CD14-positive monocyte (primary cell): Measurements from ENCODE around the gene KMT2C. TPM values are rescaled to one million over a fixed set of nuclear protein-coding genes. Genes with fewer than 3 reads are reported as not detected.

Experiments
- DNase-seq, 3 donors: peaks; one replicate each; pipeline ENCODE4 v3.0.0-alpha.2; 2011 to 2022
- H2AFZ ChIP-seq: 2 replicates; pipeline ENCODE4 v1.6.0; 2012; ENCODE audit warnings: mild to moderate bottlenecking, low read depth, low read length, inconsistent platforms; ENCODE audit not compliant: insufficient read depth, poor library complexity, severe bottlenecking
- H3K27ac ChIP-seq, 2 donors: 1 replicate in 1 of 2; 2 replicates in 1 of 2; pipeline ENCODE4 v1.5.1; 2012 to 2013; ENCODE audit warnings: low read length in 2 of 2, control low read depth in 1 of 2, inconsistent platforms in 1 of 2, low read depth in 1 of 2, mild to moderate bottlenecking in 1 of 2
- H3K27me3 ChIP-seq, 2 donors: one replicate each; pipeline versions ENCODE4 v1.6.0 to v1.6.1; 2011 to 2013; ENCODE audit warnings: low read length in 2 of 2; ENCODE audit not compliant: control insufficient read depth in 2 of 2, insufficient read depth in 2 of 2
- H3K36me3 ChIP-seq, 2 donors: replicated peaks in 1 of 2; 1 replicate in 1 of 2; 2 replicates in 1 of 2; pipeline versions ENCODE4 v1.5.1 to v1.6.1; 2012 to 2013; ENCODE audit warnings: low read length in 2 of 2, control low read depth in 1 of 2, inconsistent platforms in 1 of 2, mild to moderate bottlenecking in 1 of 2; ENCODE audit not compliant: insufficient read depth in 2 of 2, control insufficient read depth in 1 of 2
- H3K4me1 ChIP-seq, 2 donors: 1 replicate in 1 of 2; 2 replicates in 1 of 2; pipeline versions ENCODE4 v1.5.1 to v1.6.1; 2012 to 2013; ENCODE audit warnings: low read length in 2 of 2, control low read depth in 1 of 2, inconsistent platforms in 1 of 2, mild to moderate bottlenecking in 1 of 2, moderate library complexity in 1 of 2; ENCODE audit not compliant: insufficient read depth in 2 of 2, control insufficient read depth in 1 of 2
- H3K4me2 ChIP-seq: replicated peaks from 2 replicates; pipeline ENCODE3; 2012; ENCODE audit warnings: low read length, moderate library complexity, mild to moderate bottlenecking; ENCODE audit not compliant: poor library complexity, severe bottlenecking; ENCODE audit errors: extremely low read depth
- H3K4me3 ChIP-seq, 3 experiments: fragments of 200-600 bp in 1 of 3; sonication (generic) in 1 of 3; replicated peaks in 1 of 3; 1 replicate in 2 of 3; 2 replicates in 1 of 3; pipeline ENCODE4 v1.5.1; 2011 to 2013; ENCODE audit warnings: low read length in 3 of 3, mild to moderate bottlenecking in 3 of 3, control low read depth in 2 of 3, low read depth in 2 of 3, inconsistent platforms in 1 of 3, moderate library complexity in 1 of 3
- H3K79me2 ChIP-seq: 2 replicates; pipeline ENCODE4 v1.6.0; 2012; ENCODE audit warnings: mild to moderate bottlenecking, control low read depth, inconsistent platforms, low read length, moderate library complexity; ENCODE audit not compliant: insufficient read depth
- H3K9ac ChIP-seq: 2 replicates; pipeline ENCODE4 v1.6.0; 2017; ENCODE audit warnings: low read length, mild to moderate bottlenecking; ENCODE audit not compliant: insufficient read depth, poor library complexity, severe bottlenecking
- H3K9me3 ChIP-seq, 2 donors: replicated peaks in 1 of 2; 1 replicate in 1 of 2; 2 replicates in 1 of 2; pipeline versions ENCODE4 v1.5.1 to v1.6.1; 2012 to 2013; ENCODE audit warnings: low read length in 2 of 2, control low read depth in 1 of 2; ENCODE audit not compliant: control insufficient read depth in 1 of 2, insufficient read depth in 1 of 2
- H4K20me1 ChIP-seq: 2 replicates; pipeline ENCODE4 v1.6.0; 2012; ENCODE audit warnings: mild to moderate bottlenecking, low read length, control low read depth, moderate library complexity; ENCODE audit not compliant: insufficient read depth
- H3K27ac Mint-ChIP-seq, 7 donors: one replicate each; pipeline ENCODE4 v1.8.0; 2020; ENCODE audit warnings: mild to moderate bottlenecking in 7 of 7, mixed read lengths in 7 of 7, moderate library complexity in 6 of 7, inconsistent platforms in 2 of 7
- H3K27me3 Mint-ChIP-seq, 3 donors: one replicate each; pipeline ENCODE4 v1.8.0; 2021 to 2022; ENCODE audit warnings: low read depth in 3 of 3, mild to moderate bottlenecking in 3 of 3, mixed read lengths in 3 of 3, moderate library complexity in 3 of 3, inconsistent platforms in 1 of 3
- H3K36me3 Mint-ChIP-seq, 2 donors: one replicate each; pipeline ENCODE4 v1.8.0; 2020; ENCODE audit warnings: mixed read lengths in 2 of 2, inconsistent platforms in 1 of 2, mild to moderate bottlenecking in 1 of 2
- H3K4me1 Mint-ChIP-seq: one replicate; pipeline ENCODE4 v1.8.0; 2020; ENCODE audit warnings: mild to moderate bottlenecking, mixed read lengths
- H3K4me3 Mint-ChIP-seq, 2 donors: one replicate each; pipeline ENCODE4 v1.8.0; 2020; ENCODE audit warnings: mild to moderate bottlenecking in 2 of 2, mixed read lengths in 2 of 2, moderate library complexity in 1 of 2
- H3K9me3 Mint-ChIP-seq, 7 donors: one replicate each; pipeline ENCODE4 v1.8.0; 2020 to 2022; ENCODE audit warnings: mixed read lengths in 7 of 7, mild to moderate bottlenecking in 6 of 7, moderate library complexity in 6 of 7, inconsistent platforms in 2 of 7
- CTCF ChIP-seq: fragments of 200-600 bp; IDR thresholded peaks from one replicate; pipeline ENCODE4 v1.8.0; 2022; ENCODE audit warnings: antibody characterized with exemption, mild to moderate bottlenecking
- WGBS: methylation state at CpG from one replicate; pipeline ENCODE4 v1.1.5; 2013; ENCODE audit warnings: missing lambda C conversion rate; ENCODE audit not compliant: insufficient coverage; 5-methylcytosine and 5-hydroxymethylcytosine counted together
- intact Hi-C, 2 donors: fragments of 100-400 bp; cut with micrococcal nuclease; formaldehyde crosslinking; loops; one replicate each; pipeline versions ENCODE4 v1.15.0 to v1.15.1; 2023
- polyA plus RNA-seq, 3 donors: library from polyadenylated mRNA; depleted of rRNA in 1 of 3; unstranded in 2 of 3; stranded (reverse) in 1 of 3; fragments of 300-500 nt in 2 of 3; fragments of >200 nt in 1 of 3; fragmentation: Illumina TruSeq in 2 of 3; gene quantifications; 1 replicate in 2 of 3; 2 replicates in 1 of 3; pipeline ENCODE4 v1.2.3, GENCODE V29; 2012 to 2021

Gene KMT2C
- polyA plus RNA-seq, 3 donors: 4.5 to 26.1 (median 7.3) TPM

- Mint-ChIP-seq H3K9me3 (peaks cover 0 to 2% (median 0%) of the 10 kb centered on the region in 7 donors), H3K36me3 (peaks cover 82 to 90% of the 10 kb centered on the region in 2 donors), H3K27me3 (no peaks in the 10 kb centered on the region), H3K4me1 (no peaks in the 10 kb centered on the region), H3K27ac (no peak overlapping the region), H3K4me3 (no peak overlapping the region)
- H3K9ac ChIP-seq: no peak overlapping the region
- H4K20me1 ChIP-seq: peaks cover 12% of the 10 kb centered on the region
- H3K27ac ChIP-seq: no peak overlapping the region
- peaks cover 90 to 98% of the 10 kb centered on the region in 2 donors for H3K36me3 ChIP-seq
- H3K79me2 ChIP-seq: no peaks in the 10 kb centered on the region
- H3K4me3 ChIP-seq: no peak overlapping the region
- H3K27me3 ChIP-seq: no peaks in the 10 kb centered on the region
- no peak overlapping the region for H3K4me2 ChIP-seq
- H3K4me1 ChIP-seq: no peaks in the 10 kb centered on the region
- no peak for DNase-seq
- H3K9me3 ChIP-seq: no peaks in the 10 kb centered on the region
- no CpG with 5 or more reads among the region's 4 CpGs for WGBS
- intact Hi-C loops: no loop called here
- H2AFZ ChIP-seq: no peak overlapping the region
- TF ChIP-seq CTCF: no peak
These were observed 241.9 kb downstream of the KMT2C start for GRCh38 chr7:152193880-152194279.

- DNase-seq: no peak
- H3K36me3 ChIP-seq: peaks cover 85 to 99% of the 10 kb centered on the region in 2 donors
- H3K4me2 ChIP-seq: no peak overlapping the region
- Mint-ChIP-seq H3K36me3 (peaks cover 77 to 87% of the 10 kb centered on the region in 2 donors), H3K9me3 (no peaks in the 10 kb centered on the region), H3K27me3 (no peaks in the 10 kb centered on the region), H3K4me1 (no peaks in the 10 kb centered on the region), H3K4me3 (no peak overlapping the region), H3K27ac (no peak overlapping the region)
- no peaks in the 10 kb centered on the region for H3K9me3 ChIP-seq
- no peak for TF ChIP-seq CTCF
- 100% methylated on average over 2 of the region's 2 CpGs for WGBS
- no peaks in the 10 kb centered on the region for H3K79me2 ChIP-seq
- H3K4me3 ChIP-seq: no peak overlapping the region
- no peaks in the 10 kb centered on the region for H3K4me1 ChIP-seq
- no peak overlapping the region for H2AFZ ChIP-seq
- no peaks in the 10 kb centered on the region for H3K27me3 ChIP-seq
- intact Hi-C loops: no loop called here
- no peak overlapping the region for H3K27ac ChIP-seq
- H4K20me1 ChIP-seq: peaks cover 5% of the 10 kb centered on the region
- no peak overlapping the region for H3K9ac ChIP-seq
These were observed 246.7 kb downstream of the KMT2C start for GRCh38 chr7:152189061-152189460.
